Trophoblast cell (in vitro differentiated cells and primary cell): Measurements from ENCODE around the gene OBP2A.

Experiments used
- DNase-seq, 2 donors: peaks; one replicate each; pipeline ENCODE4 v3.0.0-alpha.2; 2016
- H2AFZ ChIP-seq: 2 replicates; pipeline ENCODE4 v1.6.1; 2013; ENCODE audit warnings: low read length, moderate library complexity, mild to moderate bottlenecking; ENCODE audit not compliant: insufficient read depth, poor library complexity
- H2AK5ac ChIP-seq: 2 replicates; pipeline ENCODE4 v1.6.1; 2013; ENCODE audit warnings: mild to moderate bottlenecking, low read length
- H2BK120ac ChIP-seq: 2 replicates; pipeline ENCODE4 v1.6.1; 2013; ENCODE audit warnings: low read length, mild to moderate bottlenecking, moderate library complexity; ENCODE audit not compliant: insufficient read depth, poor library complexity
- H2BK12ac ChIP-seq: 2 replicates; pipeline ENCODE4 v1.6.1; 2013; ENCODE audit warnings: mild to moderate bottlenecking, low read length, moderate library complexity
- H2BK5ac ChIP-seq: 2 replicates; pipeline ENCODE4 v1.6.1; 2013; ENCODE audit warnings: low read length, low read depth, moderate library complexity, mild to moderate bottlenecking; ENCODE audit not compliant: poor library complexity
- H3K14ac ChIP-seq: 2 replicates; pipeline ENCODE4 v1.6.1; 2013; ENCODE audit warnings: mild to moderate bottlenecking, low read length
- H3K18ac ChIP-seq: 2 replicates; pipeline ENCODE4 v1.6.1; 2013; ENCODE audit warnings: mild to moderate bottlenecking, low read length
- H3K23ac ChIP-seq: 2 replicates; pipeline ENCODE4 v1.6.1; 2013; ENCODE audit warnings: low read length
- H3K27ac ChIP-seq: 2 replicates; pipeline ENCODE4 v1.5.1; 2013; ENCODE audit warnings: low read depth, mild to moderate bottlenecking, inconsistent platforms, low read length, moderate library complexity
- H3K27me3 ChIP-seq: 2 replicates; pipeline ENCODE4 v1.6.1; 2013; ENCODE audit warnings: inconsistent platforms, mild to moderate bottlenecking, low read length, moderate library complexity; ENCODE audit not compliant: insufficient read depth
- H3K36me3 ChIP-seq, 2 experiments: 1 replicate in 1 of 2; 2 replicates in 1 of 2; pipeline ENCODE4 v1.6.1; 2013; ENCODE audit warnings: low read length in 2 of 2, mild to moderate bottlenecking in 2 of 2, moderate library complexity in 1 of 2; ENCODE audit not compliant: insufficient read depth in 2 of 2, control insufficient read depth in 1 of 2
- H3K4ac ChIP-seq: 2 replicates; pipeline ENCODE4 v1.6.1; 2013; ENCODE audit warnings: low read depth, mild to moderate bottlenecking, low read length, moderate library complexity
- H3K4me1 ChIP-seq, 2 experiments: 1 replicate in 1 of 2; 2 replicates in 1 of 2; pipeline ENCODE4 v1.6.1; 2013; ENCODE audit warnings: low read length in 2 of 2, mild to moderate bottlenecking in 2 of 2, moderate library complexity in 1 of 2; ENCODE audit not compliant: insufficient read depth in 2 of 2, control insufficient read depth in 1 of 2
- H3K4me2 ChIP-seq: 2 replicates; pipeline ENCODE4 v1.6.1; 2013; ENCODE audit warnings: inconsistent platforms, mild to moderate bottlenecking, low read length, moderate library complexity
- H3K4me3 ChIP-seq: 2 replicates; pipeline ENCODE4 v1.5.1; 2013; ENCODE audit warnings: mild to moderate bottlenecking, low read depth, low read length, inconsistent platforms
- H3K79me1 ChIP-seq: one replicate; pipeline ENCODE4 v1.6.1; 2013; ENCODE audit warnings: low read length
- H3K79me2 ChIP-seq: 2 replicates; pipeline ENCODE4 v1.6.1; 2013; ENCODE audit warnings: low read length, mild to moderate bottlenecking; ENCODE audit not compliant: control insufficient read depth, insufficient read depth, poor library complexity
- H3K9ac ChIP-seq: 2 replicates; pipeline ENCODE4 v1.6.1; 2013; ENCODE audit warnings: mild to moderate bottlenecking, low read length
- H3K9me3 ChIP-seq: 2 replicates; pipeline ENCODE4 v1.6.1; 2013; ENCODE audit warnings: low read depth, mild to moderate bottlenecking, control low read depth, inconsistent platforms, low read length; ENCODE audit not compliant: insufficient read depth
- H4K12ac ChIP-seq: 2 replicates; pipeline ENCODE4 v1.6.1; 2013; ENCODE audit warnings: low read depth, mild to moderate bottlenecking, low read length, moderate library complexity
- H4K8ac ChIP-seq: 2 replicates; pipeline ENCODE4 v1.6.1; 2013; ENCODE audit warnings: low read depth, mild to moderate bottlenecking, low read length, moderate library complexity
- H4K91ac ChIP-seq: one replicate; pipeline ENCODE4 v1.6.1; 2013; ENCODE audit warnings: low read depth, mild to moderate bottlenecking, low read length, moderate library complexity
- WGBS: extraction: QIAGEN DNeasy Blood & Tissue Kit; methylation state at CpG from one replicate; pipeline ENCODE4 v1.1.7; 2013; ENCODE audit warnings: missing lambda C conversion rate; ENCODE audit not compliant: insufficient read length, insufficient coverage; ENCODE audit errors: extremely low coverage; 5-methylcytosine and 5-hydroxymethylcytosine counted together

The OBP2A gene

DNA sequence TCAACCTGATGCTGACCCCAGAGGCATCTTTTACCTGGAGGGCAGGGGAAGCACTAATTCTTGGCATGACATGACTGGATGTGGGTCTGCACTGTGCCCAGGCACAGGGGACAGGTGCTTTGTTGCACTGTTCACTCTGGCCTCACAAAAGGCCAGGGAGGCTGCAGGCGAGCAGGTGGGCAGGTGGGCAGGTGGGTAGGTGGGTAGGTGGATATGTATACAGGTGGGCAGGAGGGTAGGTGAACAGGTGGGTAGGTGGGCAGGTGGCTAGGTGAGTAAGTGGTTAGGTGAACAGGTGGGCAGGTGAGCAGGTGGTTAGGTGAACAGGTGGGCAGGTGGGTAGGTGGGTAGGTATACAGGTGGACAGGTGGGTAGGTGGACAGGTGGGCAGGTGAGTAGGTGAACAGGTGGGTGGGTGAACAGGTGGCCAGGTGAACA lies 17.1 kb downstream of the OBP2A start:
- H3K4me3 ChIP-seq: peak overlapping the region; percentile 57
- no peak overlapping the region for H2AFZ ChIP-seq
- no peak for DNase-seq
- no peak overlapping the region for H3K4ac ChIP-seq
- peaks cover 4% of the 10 kb centered on the region for H3K9me3 ChIP-seq
- H2BK12ac ChIP-seq: no peak overlapping the region
- no CpG with 5 or more reads among the region's 1 CpG for WGBS
- no peak overlapping the region for H4K12ac ChIP-seq
- no peak overlapping the region for H4K8ac ChIP-seq
- H3K23ac ChIP-seq: no peak overlapping the region
- no peak overlapping the region for H3K18ac ChIP-seq
- no peak overlapping the region for H3K4me2 ChIP-seq
- H2AK5ac ChIP-seq: no peak overlapping the region
- peaks cover 10% of the 10 kb centered on the region for H3K79me1 ChIP-seq
- H3K14ac ChIP-seq: no peak overlapping the region
- H3K79me2 ChIP-seq: peaks cover 3% of the 10 kb centered on the region
- peaks cover 12 to 16% of the 10 kb centered on the region in 2 experiments for H3K4me1 ChIP-seq
- no peak overlapping the region for H3K9ac ChIP-seq
- no peaks in the 10 kb centered on the region for H3K27me3 ChIP-seq
- H2BK120ac ChIP-seq: no peak overlapping the region
- no peaks in the 10 kb centered on the region for H3K36me3 ChIP-seq
- H4K91ac ChIP-seq: no peak overlapping the region
- no peak overlapping the region for H3K27ac ChIP-seq
- no peak overlapping the region for H2BK5ac ChIP-seq

DNA sequence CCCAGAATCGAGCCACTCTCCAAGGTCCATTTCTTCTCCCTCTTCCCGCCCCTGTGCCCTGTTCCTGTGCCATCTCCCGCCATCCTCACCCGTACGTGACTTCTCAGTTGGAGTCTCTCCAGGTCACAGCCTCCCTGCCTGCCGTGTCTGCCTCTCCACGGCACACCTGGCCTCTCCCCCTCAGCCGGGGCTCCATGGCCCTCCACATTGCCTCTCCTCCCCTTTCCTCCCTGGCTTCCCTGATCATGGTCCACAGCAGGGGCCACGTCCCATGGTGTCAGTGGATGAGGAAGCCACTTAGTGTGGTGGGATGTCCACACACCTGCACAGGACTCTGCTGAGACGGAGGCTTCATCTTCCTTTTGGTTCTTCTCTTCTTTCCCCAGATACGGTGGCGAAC lies 17.9 kb downstream of the OBP2A start:
- Histone ChIP-seq H3K4me2 (no peak overlapping the region), H3K79me2 (peaks cover 3% of the 10 kb centered on the region), H3K14ac (no peak overlapping the region), H2BK12ac (peak overlapping the region; percentile 37), H3K18ac (no peak overlapping the region), H3K4me3 (no peak overlapping the region), H3K27ac (no peak overlapping the region), H3K27me3 (no peaks in the 10 kb centered on the region), H4K91ac (no peak overlapping the region), H4K12ac (no peak overlapping the region), H3K9me3 (peaks cover 6% of the 10 kb centered on the region), H4K8ac (no peak overlapping the region), H3K23ac (no peak overlapping the region), H2BK5ac (no peak overlapping the region), H3K9ac (no peak overlapping the region), H3K36me3 (no peaks in the 10 kb centered on the region), H3K79me1 (peaks cover 10% of the 10 kb centered on the region), H2AK5ac (no peak overlapping the region), H3K4ac (no peak overlapping the region), H2BK120ac (no peak overlapping the region), H2AFZ (no peak overlapping the region), H3K4me1 (peaks cover 12 to 16% of the 10 kb centered on the region in 2 experiments)
- WGBS: no CpG with 5 or more reads among the region's 12 CpGs
- no peak for DNase-seq

DNA sequence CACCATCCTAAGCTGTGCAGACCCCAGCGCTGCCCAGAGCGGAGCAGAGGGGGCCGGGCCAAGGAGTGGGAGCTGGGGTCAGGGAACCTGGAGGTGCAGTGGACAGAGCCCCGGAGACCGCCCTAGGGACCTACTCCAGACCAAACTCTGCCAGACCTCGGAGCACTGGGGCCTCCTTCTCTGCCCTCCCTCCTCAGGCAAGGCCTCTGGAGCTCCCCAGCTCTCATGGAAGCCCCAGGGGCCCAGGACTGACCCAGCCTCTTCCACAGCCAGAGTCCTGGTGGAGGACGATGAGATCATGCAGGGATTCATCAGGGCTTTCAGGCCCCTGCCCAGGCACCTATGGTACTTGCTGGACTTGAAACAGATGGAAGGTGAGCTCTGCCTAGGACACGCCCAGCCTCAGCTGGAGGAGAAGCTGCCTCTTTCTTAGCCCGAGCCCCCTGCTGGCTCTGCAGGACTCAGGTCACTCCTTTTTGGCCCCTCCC lies 19.3 kb downstream of the OBP2A start:
- peaks cover 7% of the 10 kb centered on the region for H3K79me1 ChIP-seq
- no peak overlapping the region for H4K12ac ChIP-seq
- peaks cover 12 to 13% of the 10 kb centered on the region in 2 experiments for H3K4me1 ChIP-seq
- H3K9me3 ChIP-seq: peaks cover 6% of the 10 kb centered on the region
- H2BK12ac ChIP-seq: no peak overlapping the region
- no peak overlapping the region for H2BK5ac ChIP-seq
- no peak overlapping the region for H3K14ac ChIP-seq
- H4K8ac ChIP-seq: no peak overlapping the region
- H2AK5ac ChIP-seq: no peak overlapping the region
- WGBS: no CpG with 5 or more reads among the region's 9 CpGs
- no peaks in the 10 kb centered on the region for H3K36me3 ChIP-seq
- H2AFZ ChIP-seq: no peak overlapping the region
- H3K4me3 ChIP-seq: no peak overlapping the region
- H3K23ac ChIP-seq: no peak overlapping the region
- H3K4me2 ChIP-seq: no peak overlapping the region
- no peak overlapping the region for H3K9ac ChIP-seq
- H3K4ac ChIP-seq: no peak overlapping the region
- H3K27ac ChIP-seq: no peak overlapping the region
- no peak for DNase-seq
- H4K91ac ChIP-seq: no peak overlapping the region
- H2BK120ac ChIP-seq: peak overlapping the region; percentile 15
- H3K79me2 ChIP-seq: peaks cover 3% of the 10 kb centered on the region
- H3K18ac ChIP-seq: no peak overlapping the region
- no peaks in the 10 kb centered on the region for H3K27me3 ChIP-seq

DNA sequence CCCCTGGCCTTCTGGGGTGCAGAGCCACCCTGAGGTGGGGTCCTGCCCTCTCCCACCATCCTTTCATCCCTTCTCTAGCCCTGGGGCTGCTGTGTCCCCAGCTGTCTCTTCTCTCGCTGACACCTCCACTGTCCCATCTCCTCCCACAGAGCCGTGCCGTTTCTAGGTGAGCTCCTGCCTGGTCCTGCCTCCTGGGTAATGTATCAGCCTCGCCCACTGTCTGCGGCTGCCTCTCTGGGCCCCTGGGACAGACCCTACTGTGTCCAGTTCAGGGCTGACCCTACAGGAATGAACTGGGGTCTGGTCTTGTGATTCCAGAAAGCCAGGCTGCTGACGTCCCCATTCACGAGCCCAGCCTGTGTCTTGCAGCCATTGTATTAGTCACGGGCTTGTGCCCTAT lies 19.7 kb downstream of the OBP2A start:
- H4K91ac ChIP-seq: no peak overlapping the region
- H3K4ac ChIP-seq: no peak overlapping the region
- H3K14ac ChIP-seq: no peak overlapping the region
- no peak overlapping the region for H2BK5ac ChIP-seq
- no peak for DNase-seq
- H3K9ac ChIP-seq: no peak overlapping the region
- H4K12ac ChIP-seq: no peak overlapping the region
- no peak overlapping the region for H2AK5ac ChIP-seq
- no peak overlapping the region for H2BK12ac ChIP-seq
- peaks cover 7% of the 10 kb centered on the region for H3K79me1 ChIP-seq
- H3K4me3 ChIP-seq: no peak overlapping the region
- no peak overlapping the region for H2BK120ac ChIP-seq
- no peak overlapping the region for H3K4me2 ChIP-seq
- H2AFZ ChIP-seq: no peak overlapping the region
- no peaks in the 10 kb centered on the region for H3K27me3 ChIP-seq
- no peak overlapping the region for H3K27ac ChIP-seq
- peaks cover 6% of the 10 kb centered on the region for H3K9me3 ChIP-seq
- no peak overlapping the region for H3K23ac ChIP-seq
- H3K4me1 ChIP-seq: peaks cover 10 to 11% of the 10 kb centered on the region in 2 experiments
- no peak overlapping the region for H3K18ac ChIP-seq
- peaks cover 3% of the 10 kb centered on the region for H3K79me2 ChIP-seq
- no peak overlapping the region for H4K8ac ChIP-seq
- no peaks in the 10 kb centered on the region for H3K36me3 ChIP-seq
- no CpG with 5 or more reads among the region's 8 CpGs for WGBS
